Measurements from ENCODE around the gene GRM5.
"Not testable (repeated sequence)": the region's sequence is repeated elsewhere in the genome, so short reads cannot be mapped to it uniquely, and the experiment has no call there.

Gene GRM5

DNA sequence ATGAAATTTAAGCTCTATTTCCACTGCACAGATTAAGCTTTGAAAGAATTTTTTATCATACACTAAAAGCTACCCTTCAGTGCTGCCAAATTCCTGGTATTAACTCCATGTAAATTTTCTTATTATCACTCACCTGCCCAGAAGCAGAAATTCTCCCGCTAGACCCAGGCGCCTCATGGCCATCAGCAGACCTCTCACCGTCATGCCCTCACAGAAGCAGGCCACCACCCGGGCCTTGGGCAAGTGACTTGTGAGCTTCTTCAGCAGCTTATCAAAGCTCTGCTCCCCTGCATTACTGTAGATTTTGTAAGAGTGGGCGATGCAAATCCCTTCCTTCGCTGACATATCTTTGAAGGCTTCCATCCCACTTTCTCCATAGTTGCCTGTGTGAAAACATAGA is 216.0 kb downstream of the GRM5 start:
- CTCF ChIA-PET, result interaction anchor here (0.9 kb wide), 1 partner anchor 10 kb away, joined by 3 read pairs; no protein-coding TSS in a partner anchor
- POLR2A ChIA-PET; DNase-seq (ENCODE audit: extremely low spot score): not testable (repeated sequence)

DNA sequence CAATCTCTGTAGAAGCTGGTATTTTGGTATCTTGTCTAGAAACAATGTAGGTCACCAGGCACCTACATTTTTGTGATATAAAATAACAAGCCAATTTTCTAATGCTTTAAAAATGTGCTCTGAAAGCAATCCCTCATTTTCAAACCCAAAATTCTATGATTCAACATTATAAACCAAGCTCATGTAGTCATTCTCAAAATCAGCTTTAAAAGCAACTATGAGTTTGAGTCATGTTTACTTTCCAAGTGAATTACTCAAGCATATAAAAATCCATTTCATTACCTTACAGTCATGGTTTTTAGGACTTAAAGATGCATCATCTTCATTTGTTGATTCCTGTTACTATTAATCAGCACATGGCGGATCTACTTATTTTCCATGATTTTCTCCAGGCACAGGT is 216.4 kb downstream of the GRM5 start:
- CTCF ChIA-PET, result interaction anchor here (0.9 kb wide), 1 partner anchor 11 kb away, joined by 3 read pairs; no protein-coding TSS in a partner anchor
- POLR2A ChIA-PET, result no interaction called here
- no peak for DNase-seq (ENCODE audit: extremely low spot score)
- TF ChIP-seq CTCF (IDR thresholded peaks at IDR 0.05; ENCODE audit: control extremely low read depth, extremely low read depth, low read depth, missing control alignments), result no peak

- CTCF ChIA-PET; DNase-seq (ENCODE audit: extremely low spot score); POLR2A ChIA-PET: not testable (repeated sequence)
These were observed 219.5 kb downstream of the GRM5 start for GRCh38 chr11:88846266-88846665.

GRCh38 chr11:88844941-88845340 is 220.8 kb downstream of the GRM5 start:
- CTCF ChIA-PET; DNase-seq (ENCODE audit: extremely low spot score); POLR2A ChIA-PET: not testable (repeated sequence)

- DNase-seq (ENCODE audit: extremely low spot score); CTCF ChIA-PET; POLR2A ChIA-PET: not testable (repeated sequence)
These were observed 221.9 kb downstream of the GRM5 start for GRCh38 chr11:88843766-88844426.

GRCh38 chr11:88838139-88838538 is 227.6 kb downstream of the GRM5 start:
- CTCF ChIA-PET; POLR2A ChIA-PET; DNase-seq (ENCODE audit: extremely low spot score): not testable (repeated sequence)

DNA sequence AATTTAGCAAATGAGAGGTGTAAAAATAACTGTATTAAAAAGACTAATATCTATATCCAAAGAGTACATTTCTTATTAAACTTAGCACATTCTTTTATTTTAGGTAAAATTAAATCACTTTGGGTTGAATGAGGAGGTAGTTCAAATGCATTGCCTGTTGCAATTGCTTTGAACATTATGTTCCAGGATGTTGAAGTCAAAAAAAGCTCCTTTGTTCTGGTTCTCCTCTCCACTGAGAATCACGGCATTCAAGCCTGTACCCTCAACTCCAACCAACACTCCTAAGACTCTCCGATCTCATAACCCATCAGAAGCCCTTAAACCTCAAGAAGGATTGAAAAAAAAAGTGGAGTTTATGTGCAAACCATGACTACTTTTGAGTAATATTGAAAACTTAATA is 230.1 kb downstream of the GRM5 start:
- CTCF ChIA-PET, POLR2A ChIA-PET: not testable (repeated sequence)

GRCh38 chr11:88831303-88831890 is 234.4 kb downstream of the GRM5 start:
- ChIA-PET CTCF (no interaction called here), POLR2A (no interaction called here)
- DNase-seq (ENCODE audit: extremely low spot score), result no peak
- TF ChIP-seq CTCF (IDR thresholded peaks at IDR 0.05; ENCODE audit: control extremely low read depth, extremely low read depth, low read depth, missing control alignments), result no peak

More for the DNA sequence above, 230.1 kb downstream of the GRM5 start:
- not testable (repeated sequence) for DNase-seq (ENCODE audit: extremely low spot score)

- CTCF ChIA-PET, result no interaction called here
- POLR2A ChIA-PET, result no interaction called here
These were observed 238.6 kb downstream of the GRM5 start for GRCh38 chr11:88827018-88827676.

More at GRCh38 chr11:88827018-88827676, 238.6 kb downstream of the GRM5 start:
- DNase-seq (ENCODE audit: extremely low spot score), result no peak
- TF ChIP-seq CTCF (IDR thresholded peaks at IDR 0.05; ENCODE audit: control extremely low read depth, extremely low read depth, low read depth, missing control alignments), result no peak

Measured in GM10248 (cell line).